Stimulated activated CD8-positive, alpha-beta memory T cell treated with anti-CD3 and anti-CD28 coated beads, Interleukin-4, amount 100 ng/mL, for 1 hour (primary cell): ENCODE measurements around the gene HOXB3.
A peak's percentile ranks its signal among the peaks of the same experiment; 100 is the strongest.

Source experiments
- DNase-seq, 2 donors: peaks; one replicate each; pipeline ENCODE4 v3.0.0-alpha.2; 2020; ENCODE audit warnings: low read depth in 2 of 2, low spot score in 1 of 2

Gene HOXB3

DNA sequence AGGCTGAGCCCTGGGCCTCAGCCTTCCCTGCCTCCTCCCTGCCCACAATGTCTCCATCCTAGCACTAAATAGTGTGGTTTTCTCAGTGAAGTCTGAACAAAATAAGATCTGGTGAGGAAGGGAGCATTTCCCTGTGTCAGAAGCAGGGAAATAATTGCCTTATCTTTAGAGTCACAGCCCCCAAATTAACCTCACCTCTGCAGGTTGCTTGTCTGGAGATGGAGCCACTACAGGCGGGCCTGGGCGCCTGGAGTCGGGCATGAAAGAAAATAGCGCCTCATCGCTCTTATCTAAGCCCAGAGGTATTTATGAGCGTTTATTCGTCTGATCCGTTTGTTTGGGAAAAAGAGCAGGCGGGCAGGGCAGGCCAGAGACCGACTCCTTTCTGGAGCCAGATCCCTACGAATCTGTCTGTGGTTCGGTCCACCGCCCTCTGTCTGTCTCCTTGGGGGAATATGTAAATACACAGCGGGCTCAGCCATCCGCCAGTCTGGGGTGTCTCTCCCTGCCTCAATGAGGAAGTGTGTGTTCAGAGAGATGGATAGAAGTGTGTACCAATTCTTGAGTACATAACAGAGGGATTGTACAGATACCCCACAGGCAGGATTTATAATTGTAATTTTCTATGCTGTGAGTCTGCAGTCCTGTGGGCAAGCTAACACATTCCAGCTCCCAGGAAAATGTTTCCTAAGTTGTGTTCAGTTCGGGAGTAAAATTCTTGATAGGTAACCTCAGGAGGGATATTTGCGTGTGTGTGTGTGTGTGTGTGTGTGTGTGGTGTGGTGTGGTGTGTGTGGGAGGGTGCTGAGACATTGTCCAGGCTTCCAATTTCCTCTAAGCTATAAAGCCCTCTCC, 10.4 kb upstream of the HOXB3 start:
- no peak for DNase-seq

DNA sequence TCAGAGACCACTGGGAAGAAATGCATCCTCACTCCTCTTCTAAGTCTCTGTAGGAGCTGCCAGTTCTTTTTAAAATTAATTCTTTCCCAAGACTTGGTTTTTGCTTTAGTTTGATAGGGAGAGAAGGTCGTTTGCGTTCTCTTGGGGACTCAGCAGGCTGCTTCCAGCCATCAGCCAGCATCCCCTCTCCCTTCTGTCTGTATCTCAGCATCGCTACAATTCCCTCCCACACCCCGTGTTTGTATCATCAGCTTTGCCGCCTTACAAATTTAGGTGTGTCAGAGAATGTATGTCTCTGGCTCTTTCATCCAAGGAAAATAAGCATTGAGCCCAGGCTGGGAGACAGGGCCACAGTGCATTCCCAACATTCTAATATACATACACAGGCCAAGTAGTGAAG, 9.3 kb upstream of the HOXB3 start:
- no peak for DNase-seq

DNA sequence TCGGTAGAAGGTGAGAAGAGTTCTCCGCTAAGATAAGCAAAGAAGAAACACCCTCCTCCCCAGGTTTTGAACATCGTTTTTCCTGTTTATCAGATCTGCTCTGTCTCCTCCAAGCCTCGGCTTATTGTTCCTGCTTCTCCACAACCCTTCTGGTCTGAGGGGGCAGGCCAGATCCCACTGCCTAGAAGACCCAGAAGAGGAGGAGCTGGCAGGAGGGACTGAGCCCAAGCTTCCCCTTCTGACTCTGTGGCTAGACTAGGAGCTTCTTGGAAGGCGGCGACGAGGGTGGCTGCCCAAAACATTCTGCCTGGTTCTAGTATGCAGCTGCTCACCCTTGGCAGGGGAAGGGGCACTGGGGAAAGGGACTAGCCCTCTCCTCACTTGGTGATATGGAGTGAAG, 8.7 kb upstream of the HOXB3 start:
- no peak for DNase-seq

DNA sequence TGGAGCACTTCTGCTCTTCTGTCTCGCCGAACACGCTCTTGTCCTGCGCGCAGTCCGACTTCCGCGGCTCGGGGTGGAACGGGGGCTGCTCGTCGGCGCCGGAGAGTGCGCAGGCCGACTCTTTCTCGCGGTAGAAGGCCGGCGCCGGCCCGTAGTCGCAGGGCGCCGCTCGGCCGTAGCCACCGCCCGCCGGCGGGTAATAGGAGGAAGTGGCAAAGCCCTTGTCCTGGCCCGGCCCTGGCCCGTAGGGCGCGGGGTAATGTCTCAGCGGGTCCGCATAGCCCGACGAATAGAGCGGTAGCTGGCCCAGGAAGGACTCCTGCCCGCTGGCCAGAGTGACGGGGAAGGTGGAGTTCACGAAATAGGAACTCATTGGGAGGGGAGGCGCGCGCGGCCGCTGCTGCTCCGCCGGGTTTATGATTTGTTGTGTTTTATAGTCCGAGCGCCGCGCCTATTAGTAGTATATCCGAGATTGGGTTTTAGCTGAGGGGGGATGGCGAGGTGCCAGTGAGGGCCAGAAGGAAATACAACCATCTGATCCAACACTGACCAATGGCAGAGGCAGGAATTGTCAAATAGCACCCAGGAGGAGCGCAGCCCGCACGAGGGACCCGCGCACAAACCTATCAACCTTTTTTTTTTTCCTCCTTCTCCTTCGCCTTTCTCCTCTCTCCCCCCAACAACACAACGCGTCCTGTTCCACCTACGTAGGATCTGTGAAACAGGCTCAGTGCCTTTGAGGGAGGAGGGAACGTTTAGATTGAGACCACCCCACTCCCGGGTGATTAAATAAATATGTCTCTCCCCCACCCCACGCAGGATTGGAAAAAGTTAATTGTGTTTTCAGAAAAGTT, 8.0 kb upstream of the HOXB3 start:
- DNase-seq: no peak

DNA sequence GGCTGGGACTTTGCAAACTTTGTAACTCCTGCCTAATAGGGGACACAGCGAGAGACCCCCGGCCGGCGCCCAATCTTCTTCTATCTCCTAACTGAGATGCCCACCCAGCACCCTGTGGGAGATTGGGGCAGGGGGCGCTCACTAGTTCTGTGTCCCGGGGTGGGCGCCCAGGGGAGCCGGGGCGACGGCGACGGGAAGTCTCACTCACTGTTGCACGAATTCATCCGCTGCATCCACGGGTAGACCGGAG, 7.4 kb upstream of the HOXB3 start:
- no peak for DNase-seq

DNA sequence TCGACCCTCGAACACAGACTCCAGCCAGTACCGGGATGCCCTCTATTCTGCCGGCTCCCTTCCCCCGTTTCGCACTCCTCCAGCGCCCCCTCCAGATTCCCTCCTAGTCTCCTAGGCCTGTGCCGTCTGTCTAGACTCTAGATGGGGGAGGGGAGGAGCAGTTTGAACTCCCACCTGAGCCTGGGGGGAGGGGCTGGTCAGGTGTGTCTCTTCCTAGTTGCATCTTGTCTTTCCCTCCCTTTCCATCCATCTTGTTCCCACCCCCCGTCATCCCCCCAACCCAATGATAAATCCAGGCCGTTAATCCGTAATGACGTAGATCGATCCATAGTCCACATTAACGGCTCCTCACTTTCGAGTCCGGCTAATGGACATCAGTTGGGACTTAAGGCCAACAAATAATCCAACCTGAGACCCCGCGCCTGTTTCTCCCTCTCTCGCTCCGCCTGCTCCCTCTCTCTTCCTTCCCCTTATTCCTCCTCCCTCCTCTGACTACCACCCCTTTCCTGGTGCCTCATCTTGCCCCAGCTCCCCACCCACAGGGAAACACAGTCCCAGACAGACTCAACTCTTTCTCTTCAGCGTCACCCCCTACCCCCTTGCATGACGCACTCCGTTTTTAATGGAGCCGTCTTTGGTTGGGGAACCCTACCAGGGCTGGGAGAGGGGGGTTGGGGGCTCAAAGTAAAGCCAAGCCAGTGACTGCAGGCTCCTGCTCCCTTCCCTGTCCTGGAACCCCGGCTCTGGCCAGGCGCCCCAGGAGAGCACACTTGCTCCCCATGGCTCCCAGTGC, 6.9 kb upstream of the HOXB3 start:
- DNase-seq: no peak

DNA sequence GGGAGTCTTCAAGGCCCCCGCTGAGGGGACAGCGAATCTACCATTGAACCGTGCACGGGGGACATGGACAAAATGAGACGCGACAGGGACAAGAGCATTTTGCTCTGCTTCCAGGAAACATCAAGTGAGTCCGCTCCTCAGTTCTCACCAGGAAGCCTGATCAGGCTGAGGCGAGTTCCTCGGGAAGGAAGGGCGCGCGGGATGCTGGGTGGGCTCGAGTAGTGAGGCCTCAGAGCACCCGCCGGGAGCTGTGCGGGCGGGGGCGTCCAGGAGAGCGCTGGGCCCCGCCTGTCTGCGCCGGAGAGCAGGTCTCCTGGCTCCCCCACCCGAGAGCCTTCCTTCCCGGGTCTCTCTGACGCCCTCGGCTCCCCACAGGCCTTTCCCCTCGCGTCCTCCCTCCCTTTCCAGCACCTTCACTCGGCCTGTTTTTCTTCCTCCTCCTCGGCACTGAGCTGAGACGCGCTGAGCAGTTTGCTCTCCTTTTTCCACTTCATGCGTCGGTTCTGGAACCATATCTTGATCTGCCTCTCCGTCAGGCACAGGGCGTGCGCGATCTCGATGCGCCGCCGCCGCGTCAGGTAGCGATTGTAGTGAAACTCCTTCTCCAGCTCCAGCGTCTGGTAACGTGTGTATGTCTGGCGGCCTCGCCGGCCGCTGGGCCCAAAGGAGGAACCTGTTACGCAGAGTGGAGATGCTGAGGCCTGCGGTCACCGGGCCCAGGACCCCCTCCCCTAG, 6.1 kb upstream of the HOXB3 start:
- no peak for DNase-seq

DNA sequence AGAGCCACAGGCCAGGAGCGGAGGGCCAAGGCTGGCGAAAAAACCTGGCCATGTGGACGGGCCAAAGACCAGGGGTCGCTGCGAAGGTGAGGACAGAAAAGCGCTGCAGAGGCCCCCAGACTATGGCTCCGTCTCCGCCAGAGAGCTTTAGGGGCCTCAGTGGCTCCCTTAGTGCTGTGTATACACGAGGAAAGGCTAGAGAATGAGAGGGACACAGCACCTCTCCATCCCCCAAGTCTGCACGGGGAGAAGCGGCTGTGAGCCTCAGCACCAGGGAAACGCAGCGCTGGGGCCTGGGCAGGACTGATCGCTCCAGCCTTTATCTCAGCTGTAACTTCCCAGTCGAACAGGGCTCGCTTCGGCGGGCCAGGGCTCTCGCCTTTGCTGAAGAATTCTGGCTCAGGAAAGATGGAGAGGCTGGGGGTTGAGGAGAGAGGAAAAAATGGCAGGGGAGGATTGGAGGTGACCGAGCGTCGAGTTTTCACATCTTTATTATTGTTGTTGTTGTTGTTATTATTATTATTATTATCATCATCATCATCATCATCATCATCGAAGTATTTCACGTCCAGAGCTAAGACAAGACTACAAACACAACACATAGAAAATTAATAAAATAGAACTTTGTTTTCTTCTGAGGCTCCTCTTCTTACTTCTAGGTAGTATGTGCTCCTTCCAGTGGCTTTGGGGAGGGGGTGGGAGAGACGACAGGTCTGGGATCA, 5.4 kb upstream of the HOXB3 start:
- no peak for DNase-seq

DNA sequence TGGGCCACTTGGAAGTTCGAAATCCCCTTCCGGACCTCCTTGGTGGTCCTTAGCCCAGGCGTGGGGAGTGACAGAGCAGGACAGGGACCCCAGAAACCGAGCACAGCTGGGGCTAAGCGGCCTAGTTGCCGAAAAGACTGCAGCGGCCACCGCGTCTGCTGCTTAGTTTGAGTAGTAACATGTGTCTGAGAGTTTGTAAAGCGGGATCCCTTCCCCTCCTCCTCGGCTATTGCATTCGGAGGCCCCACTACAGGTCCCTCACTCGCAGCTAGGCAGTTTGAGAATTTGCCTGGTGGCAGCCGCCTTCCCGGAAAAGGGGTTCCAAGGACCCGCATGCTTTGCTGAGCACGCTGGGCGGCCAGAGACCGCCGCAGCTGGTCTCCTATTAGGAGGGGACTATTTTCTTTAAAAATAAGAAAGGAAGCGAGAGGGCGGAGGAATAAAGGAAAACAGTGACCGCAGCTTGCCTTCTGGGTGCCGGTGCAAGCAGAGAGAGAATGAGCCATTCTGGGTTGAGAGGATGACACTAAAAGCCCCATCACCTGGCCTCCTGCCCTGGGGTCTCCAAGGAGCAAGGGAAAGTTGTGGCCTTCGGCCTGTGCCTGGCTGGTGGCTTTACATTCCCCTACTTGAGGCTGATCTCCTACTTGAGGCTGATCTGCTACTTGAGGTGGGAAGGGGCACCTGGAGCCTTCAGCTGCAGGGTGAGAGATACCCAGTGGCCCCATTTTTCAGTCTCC, 4.7 kb upstream of the HOXB3 start:
- no peak for DNase-seq

DNA sequence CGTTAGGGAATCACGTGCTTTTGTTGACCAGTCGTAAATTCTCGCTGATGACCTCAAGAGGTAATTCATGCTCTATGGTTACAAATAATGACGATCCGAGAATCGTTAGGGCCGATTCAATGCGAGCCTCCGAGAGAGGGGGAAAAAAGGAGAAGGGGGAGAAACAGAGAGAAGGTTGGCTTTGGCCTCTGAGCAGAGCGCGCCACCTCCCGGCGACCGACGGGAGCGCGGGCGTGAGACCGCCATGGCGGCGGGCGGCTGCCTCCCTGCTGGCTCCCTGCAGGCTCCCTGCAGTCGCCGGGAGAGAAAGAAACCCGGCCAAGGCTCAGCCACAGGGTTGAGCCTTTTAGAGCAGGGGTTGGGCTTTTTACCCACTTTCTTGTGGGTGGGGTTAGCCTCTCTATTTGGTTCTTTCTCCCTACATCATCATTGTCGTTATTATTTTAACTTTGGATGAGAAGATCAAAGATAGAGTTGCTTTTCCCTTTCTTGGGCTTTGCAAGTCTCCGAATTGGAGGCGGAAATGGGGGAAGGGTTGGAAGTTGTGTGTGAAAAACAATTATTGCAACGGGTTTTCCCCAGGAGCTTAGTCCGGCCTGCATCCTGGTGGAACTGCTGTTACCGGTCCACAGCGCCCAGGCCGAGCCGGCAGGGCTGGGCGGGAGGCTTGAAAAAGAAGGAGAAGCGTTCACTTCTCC, 3.9 kb upstream of the HOXB3 start:
- DNase-seq: peak; percentile 53 to 62

DNA sequence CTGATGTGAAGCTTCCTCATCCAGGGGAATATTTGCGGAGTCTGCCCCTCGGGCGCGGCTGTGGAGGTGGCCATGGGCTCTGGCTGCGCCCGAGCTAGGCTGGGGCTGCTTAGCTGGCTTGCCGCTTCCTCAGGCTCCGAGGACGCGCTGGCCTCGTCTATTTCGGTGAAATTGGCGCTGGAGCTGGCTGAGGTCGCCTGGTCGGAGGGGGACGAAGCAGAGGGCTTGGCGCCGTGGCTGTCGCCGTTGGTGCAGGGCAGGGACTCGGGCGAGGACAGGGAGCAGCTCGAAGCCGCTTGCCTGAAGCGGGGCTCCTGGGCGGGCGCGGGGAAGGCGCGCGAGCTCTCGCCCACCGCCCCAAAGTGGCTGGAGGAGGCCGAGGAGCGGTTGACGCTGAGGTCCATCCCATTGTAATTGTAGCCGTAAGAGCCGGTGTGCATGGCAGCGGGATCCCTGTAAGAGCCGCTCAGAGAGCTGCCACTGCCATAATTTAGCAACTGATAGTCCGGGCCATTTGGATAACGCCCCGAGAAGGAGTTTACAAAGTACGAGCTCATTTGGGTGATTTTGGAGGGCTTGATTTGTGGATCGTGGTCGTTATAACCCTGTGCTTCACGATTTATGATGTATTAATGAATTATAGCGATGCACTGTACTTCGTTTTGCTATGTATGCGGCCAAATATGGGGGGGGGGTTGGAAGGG, 3.2 kb upstream of the HOXB3 start, which contains the start of gene HOXB5:
Gene HOXB5, minus strand, starts transcription at position 654 of the 704 bp plus-strand sequence. Its CDS starts 97 bp downstream, at position 557.
- no peak for DNase-seq

DNA sequence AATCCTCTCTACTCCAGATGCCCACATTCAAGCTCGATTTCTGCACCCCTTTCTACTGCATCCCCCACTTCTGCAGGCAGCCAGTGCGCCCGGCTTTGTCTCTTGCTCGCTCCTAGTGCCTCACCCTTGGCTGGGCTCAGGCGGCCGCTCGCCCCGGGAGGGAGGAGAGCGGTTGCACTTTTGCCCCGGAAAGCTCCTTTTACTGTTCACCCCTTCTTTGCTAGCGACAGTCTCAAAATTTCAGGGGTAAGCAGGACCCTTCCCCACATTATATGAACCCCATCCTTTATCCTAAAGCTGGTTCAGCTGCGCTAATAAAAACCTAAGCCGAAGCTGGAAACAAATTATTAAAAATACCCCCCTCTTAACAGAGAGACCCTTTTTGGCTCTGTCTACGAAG, 2.5 kb upstream of the HOXB3 start:
- DNase-seq: no peak

DNA sequence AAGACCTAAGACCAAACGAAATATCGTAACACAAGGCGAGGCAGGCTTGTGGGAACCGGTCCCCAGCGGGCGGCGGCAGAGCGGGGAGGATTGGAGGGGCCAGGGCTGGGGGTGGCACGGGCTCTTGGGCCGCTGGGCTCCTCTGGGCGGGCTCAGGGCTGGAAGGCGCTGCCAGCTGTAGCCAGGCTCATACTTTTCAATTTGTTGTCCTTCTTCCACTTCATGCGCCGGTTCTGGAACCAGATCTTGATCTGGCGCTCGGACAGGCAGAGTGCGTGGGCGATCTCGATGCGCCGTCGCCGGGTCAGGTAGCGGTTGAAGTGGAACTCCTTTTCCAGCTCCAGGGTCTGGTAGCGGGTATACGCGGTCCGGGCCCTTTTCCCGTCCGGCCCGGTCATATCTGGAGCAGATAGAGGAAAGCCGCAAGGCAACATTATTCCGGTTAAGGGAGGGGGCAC, 2.0 kb upstream of the HOXB3 start:
- DNase-seq: no peak

DNA sequence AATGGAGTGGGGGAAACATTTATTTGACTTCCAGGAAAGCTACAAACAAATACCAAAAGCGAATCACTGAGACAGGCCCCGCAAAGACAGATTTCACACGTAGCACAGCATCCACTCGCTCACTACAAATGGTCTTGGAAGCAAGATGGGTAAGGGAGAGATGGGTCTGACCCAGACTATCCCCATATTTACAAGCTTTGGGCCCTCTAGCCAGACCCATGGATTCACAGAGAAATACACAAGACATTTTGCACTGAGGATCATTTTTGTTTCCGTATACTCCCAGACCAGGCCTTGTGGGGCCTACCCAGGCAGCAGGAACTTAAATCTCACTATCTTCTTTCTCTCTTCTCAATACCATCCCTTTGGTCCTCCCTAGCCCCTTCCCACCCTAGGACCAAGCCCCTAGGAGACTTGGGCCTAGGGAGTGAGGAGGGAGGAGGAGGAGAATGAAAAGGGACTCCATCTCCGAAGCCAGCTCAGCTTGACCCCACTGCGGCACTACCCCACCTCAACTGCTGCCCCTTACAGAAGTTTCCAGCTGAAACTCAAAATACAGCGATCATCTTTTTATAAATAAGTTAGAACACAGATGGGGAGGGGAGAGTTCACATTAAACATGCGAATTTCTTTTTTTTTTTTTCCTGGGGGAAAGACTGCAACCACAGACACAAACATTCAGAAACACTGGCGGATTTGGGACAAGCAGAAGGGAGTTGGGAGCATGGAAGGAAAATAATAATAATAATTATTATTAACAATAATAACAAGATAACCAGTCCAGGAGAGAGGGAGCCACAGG, 1.4 kb upstream of the HOXB3 start:
- no peak for DNase-seq

DNA sequence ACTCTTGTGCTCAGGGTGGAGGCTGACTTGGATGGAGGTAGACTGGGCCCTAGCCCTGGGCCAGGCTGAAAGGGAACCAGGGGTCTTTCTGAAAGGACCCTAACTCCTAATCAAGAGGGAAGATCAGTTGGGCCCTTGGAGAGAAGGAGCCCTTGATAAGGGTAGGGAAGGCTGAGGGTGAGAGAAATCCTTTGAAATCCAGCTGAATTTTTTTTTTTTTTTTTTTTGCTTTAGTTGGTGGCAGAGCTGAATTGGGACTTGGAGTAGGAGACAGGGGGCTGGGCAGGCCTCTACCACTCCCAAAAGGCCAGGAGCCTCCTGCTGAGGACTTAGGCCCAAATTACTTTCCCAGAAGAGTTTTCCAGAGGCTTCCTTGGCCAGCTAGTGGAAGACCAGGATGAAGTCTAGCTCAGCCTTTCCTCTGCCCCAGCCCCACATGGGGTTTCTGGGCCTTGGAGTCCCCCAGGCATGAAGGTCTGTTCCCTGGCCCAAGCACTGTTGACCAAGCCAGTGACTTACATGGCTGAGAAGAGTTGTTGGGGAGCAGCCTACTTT, 643 bp upstream of the HOXB3 start:
- DNase-seq: no peak

DNA sequence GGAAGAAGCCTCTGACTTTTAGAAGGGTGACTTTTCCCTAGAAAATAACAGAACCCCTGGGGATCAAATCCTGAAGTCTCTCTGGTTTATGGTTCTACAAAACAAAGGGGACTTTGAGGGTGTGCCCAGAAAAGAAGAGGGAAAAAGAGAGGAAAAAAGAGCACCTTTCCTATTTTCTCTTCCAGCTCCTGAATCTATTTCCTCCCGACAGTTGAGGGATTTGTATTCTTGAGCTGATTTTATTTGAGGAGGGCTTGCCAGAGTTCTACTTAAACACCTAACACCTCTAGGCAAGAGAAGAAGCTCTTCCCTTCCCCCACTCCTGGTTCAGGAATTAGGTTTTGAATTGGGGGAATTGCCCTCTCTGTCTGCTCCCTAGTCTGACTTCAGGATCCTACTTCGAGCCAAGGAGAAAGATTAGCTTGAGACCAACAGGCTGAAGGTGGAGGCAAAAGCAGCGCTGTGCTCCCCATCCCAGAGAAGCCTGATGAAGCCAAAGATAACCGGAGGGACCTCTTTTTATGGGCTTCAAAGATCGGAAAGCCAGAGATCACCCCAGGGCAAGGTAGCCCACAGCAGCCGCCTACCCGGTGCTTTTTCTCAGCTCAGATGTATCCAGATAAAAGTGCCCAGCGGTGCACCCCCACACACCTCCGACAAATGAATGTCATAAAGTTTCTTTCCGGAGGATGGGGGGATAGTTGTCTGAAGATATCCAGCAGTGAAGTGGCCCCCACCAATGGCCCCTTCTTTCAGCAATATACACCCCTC, 796 bp downstream of the HOXB3 start:
- DNase-seq: no peak

DNA sequence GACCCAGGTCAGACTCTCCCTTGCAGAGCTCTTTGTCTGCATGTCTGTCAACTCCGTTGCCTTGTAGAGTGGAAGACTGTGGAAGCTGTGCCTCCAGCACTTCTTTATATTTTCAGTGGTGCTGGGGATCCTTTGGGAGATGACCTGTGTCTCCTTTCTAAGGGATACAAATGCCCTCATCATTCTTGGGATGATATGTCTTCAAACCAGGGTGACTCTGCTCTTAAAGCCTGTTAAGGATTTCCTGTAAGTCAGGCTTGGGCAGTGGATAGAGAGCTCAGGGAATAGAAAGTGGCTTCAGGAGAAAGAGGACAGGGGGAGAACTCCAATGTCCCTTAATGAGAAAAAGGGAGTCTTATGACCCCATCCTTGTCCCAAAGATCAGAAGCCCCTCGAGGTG, 1.5 kb downstream of the HOXB3 start:
- DNase-seq: no peak
